PC-3 (cell line): Measurements from ENCODE around the gene GPC6. TPM values are rescaled to one million over a fixed set of nuclear protein-coding genes. Genes with fewer than 3 reads are reported as not detected.

ENCODE experiments used
- ATAC-seq: fragments of 200-7000 bp; cut with Tn5 transposase; 2 replicates; pipeline ENCODE4 v1.9.1; 2020; ENCODE audit warnings: mild to moderate bottlenecking, moderate library complexity
- BruUV-seq: library from RNA; stranded (reverse); fragments of 400-500 nt; replicated peaks from 2 replicates; lab custom pipeline; 2021; lab: Mats Ljungman, UMichigan
- CTCF ChIA-PET: fragments of 300-600 bp; sonication (Branson Sonifier 250); formaldehyde crosslinking; loops from one replicate; lab custom pipeline; 2022; ENCODE audit warnings: antibody characterized with exemption; lab: Charles Lee
- POLR2A ChIA-PET: fragments of 300-600 bp; sonication (Branson Sonifier 250); formaldehyde crosslinking; loops from one replicate; lab custom pipeline; 2022; ENCODE audit warnings: antibody characterized with exemption; ENCODE audit not compliant: unreplicated experiment; lab: Charles Lee
- DNase-seq: peaks from one replicate; pipeline ENCODE4 v3.0.0-alpha.2; 2015
- H2AFZ ChIP-seq: fragments of 300-600 bp; sonication (generic); 2 replicates; pipeline ENCODE4 v1.6.0; 2016; ENCODE audit warnings: antibody characterized with exemption, low read length
- H3F3A ChIP-seq: fragments of 300-600 bp; sonication (generic); one replicate; pipeline ENCODE4 v1.6.0; 2017; ENCODE audit warnings: antibody characterized with exemption, low read length, control low read depth, mild to moderate bottlenecking; ENCODE audit not compliant: unreplicated experiment
- H3K27ac ChIP-seq: fragments of 300-600 bp; sonication (generic); 2 replicates; pipeline ENCODE4 v1.5.1; 2016; ENCODE audit warnings: mild to moderate bottlenecking, low read length
- H3K27me3 ChIP-seq: fragments of 300-600 bp; sonication (generic); 2 replicates; pipeline ENCODE4 v1.6.1; 2016; ENCODE audit warnings: low read length, mixed read lengths
- H3K36me3 ChIP-seq: fragments of 300-600 bp; sonication (generic); 2 replicates; pipeline ENCODE4 v1.6.1; 2016; ENCODE audit warnings: low read depth, mixed run types, low read length, mixed read lengths
- H3K4me1 ChIP-seq: fragments of 300-600 bp; sonication (generic); 2 replicates; pipeline ENCODE4 v1.5.1; 2016; ENCODE audit warnings: low read length; ENCODE audit not compliant: insufficient read depth
- H3K4me2 ChIP-seq: fragments of 300-600 bp; sonication (generic); 2 replicates; pipeline ENCODE4 v1.6.0; 2016; ENCODE audit warnings: low read length
- H3K4me3 ChIP-seq: fragments of 300-600 bp; sonication (generic); 2 replicates; pipeline ENCODE4 v1.5.1; 2016; ENCODE audit warnings: mild to moderate bottlenecking, low read length, mixed read lengths
- H3K79me2 ChIP-seq: fragments of 300-600 bp; sonication (generic); 2 replicates; pipeline ENCODE4 v1.6.1; 2017; ENCODE audit warnings: low read length, mixed read lengths
- H3K9ac ChIP-seq: fragments of 300-600 bp; sonication (generic); 2 replicates; pipeline ENCODE4 v1.6.0; 2016; ENCODE audit warnings: mild to moderate bottlenecking, low read length
- H3K9me2 ChIP-seq: fragments of 300-600 bp; sonication (generic); replicated peaks from 2 replicates; pipeline ENCODE4 v1.6.1; 2016; ENCODE audit warnings: mixed run types, low read length, mixed read lengths
- H3K9me3 ChIP-seq: fragments of 300-600 bp; sonication (generic); 2 replicates; pipeline ENCODE4 v1.6.1; 2016; ENCODE audit warnings: low read length, mixed read lengths
- H4K20me1 ChIP-seq: fragments of 300-600 bp; sonication (generic); 2 replicates; pipeline ENCODE4 v1.6.1; 2016; ENCODE audit warnings: low read length, mixed read lengths
- CTCF ChIP-seq: fragments of 300-600 bp; sonication (generic); conservative IDR thresholded peaks from 2 replicates; pipeline ENCODE4 v1.5.1; 2017; ENCODE audit warnings: antibody characterized with exemption, low read depth, mild to moderate bottlenecking, low read length
- EZH2 ChIP-seq: fragments of 300-600 bp; sonication (generic); IDR thresholded peaks from one replicate; pipeline ENCODE4 v1.6.1; 2017; ENCODE audit warnings: antibody characterized with exemption, mild to moderate bottlenecking, low read length; ENCODE audit not compliant: unreplicated experiment
- EZH2phosphoT487 ChIP-seq: fragments of 300-600 bp; sonication (generic); IDR thresholded peaks from 2 replicates; pipeline ENCODE4 v1.6.1; 2018; ENCODE audit warnings: mild to moderate bottlenecking, antibody characterized with exemption, low read length, borderline replicate concordance
- intact Hi-C: fragments of 100-400 bp; cut with micrococcal nuclease; formaldehyde crosslinking; loops from 2 replicates; pipeline ENCODE4 v1.9.0; 2023
- total RNA-seq: library from RNA; depleted of rRNA; stranded (reverse); fragments of >200 nt; gene quantifications from 2 replicates; pipeline ENCODE4 v1.2.3, GENCODE V29; 2014

Gene GPC6
- total RNA-seq, 1 experiment from 2014 or later: 3.5 TPM

GRCh38 chr13:93861818-93862217 is 635.2 kb downstream of the GPC6 start:
- H3K4me1 ChIP-seq: no peaks in the 10 kb centered on the region
- POLR2A ChIA-PET: no interaction called here

GRCh38 chr13:93862259-93862658 is 635.7 kb downstream of the GPC6 start:
- H3F3A ChIP-seq: no peaks in the 10 kb centered on the region
- H3K9me3 ChIP-seq: no peaks in the 10 kb centered on the region
- H3K36me3 ChIP-seq: no peaks in the 10 kb centered on the region
- H3K4me1 ChIP-seq: no peaks in the 10 kb centered on the region
- CTCF ChIA-PET: no interaction called here
- ATAC-seq (no peak), DNase-seq (no peak)
- no peaks in the 10 kb centered on the region for H3K9me2 ChIP-seq
- no peak overlapping the region for H3K4me2 ChIP-seq
- TF ChIP-seq CTCF: no peak
- TF ChIP-seq EZH2: no peak
- no peak for TF ChIP-seq EZH2phosphoT487
- no peaks in the 10 kb centered on the region for H3K79me2 ChIP-seq
- H2AFZ ChIP-seq: no peak overlapping the region
- H3K9ac ChIP-seq: no peak overlapping the region
- no peak overlapping the region for H3K27ac ChIP-seq
- no peak overlapping the region for H3K4me3 ChIP-seq
- POLR2A ChIA-PET: no interaction called here
- intact Hi-C loops: no loop called here
- H4K20me1 ChIP-seq: no peaks in the 10 kb centered on the region
- BruUV-seq: no TSS peak
- no peaks in the 10 kb centered on the region for H3K27me3 ChIP-seq

More at GRCh38 chr13:93861818-93862217, 635.2 kb downstream of the GPC6 start:
- Histone ChIP-seq H3F3A (no peaks in the 10 kb centered on the region), H3K27me3 (no peaks in the 10 kb centered on the region), H3K27ac (no peak overlapping the region), H3K79me2 (no peaks in the 10 kb centered on the region), H3K9me3 (no peaks in the 10 kb centered on the region), H3K9ac (no peak overlapping the region), H3K9me2 (no peaks in the 10 kb centered on the region), H3K36me3 (no peaks in the 10 kb centered on the region), H4K20me1 (no peaks in the 10 kb centered on the region), H3K4me2 (no peak overlapping the region), H3K4me3 (no peak overlapping the region), H2AFZ (no peak overlapping the region)
- ATAC-seq: no peak
- BruUV-seq: no TSS peak
- no peak for TF ChIP-seq EZH2
- CTCF ChIA-PET: no interaction called here
- intact Hi-C loops: no loop called here
- no peak for DNase-seq

GRCh38 chr13:93865235-93865634 is 638.6 kb downstream of the GPC6 start:
- Histone ChIP-seq H3K4me2 (no peak overlapping the region), H3K9ac (no peak overlapping the region), H3K36me3 (no peaks in the 10 kb centered on the region), H3K27me3 (no peaks in the 10 kb centered on the region), H3K4me1 (no peaks in the 10 kb centered on the region), H3K4me3 (no peak overlapping the region), H4K20me1 (no peaks in the 10 kb centered on the region), H3F3A (no peaks in the 10 kb centered on the region), H3K9me2 (no peaks in the 10 kb centered on the region), H3K9me3 (no peaks in the 10 kb centered on the region), H2AFZ (no peak overlapping the region), H3K27ac (no peak overlapping the region), H3K79me2 (no peaks in the 10 kb centered on the region)
- ChIA-PET CTCF (no interaction called here), POLR2A (no interaction called here)
- TF ChIP-seq EZH2phosphoT487: no peak
- no peak for TF ChIP-seq EZH2
- no peak for TF ChIP-seq CTCF
- intact Hi-C loops: no loop called here
- no peak for DNase-seq
- no TSS peak for BruUV-seq
- no peak for ATAC-seq
